Ishikawa (cell line): ENCODE measurements around the gene QSOX2.

Source experiments
- CEBPB ChIP-seq: IDR thresholded peaks from 2 replicates; pipeline ENCODE4 v1.6.1; 2012
- CREB1 ChIP-seq: IDR thresholded peaks from 2 replicates; pipeline ENCODE4 v1.6.1; 2012; ENCODE audit warnings: low read depth
- EGR1 ChIP-seq: IDR thresholded peaks from 2 replicates; pipeline ENCODE4 v1.6.1; 2012
- EP300 ChIP-seq: IDR thresholded peaks from 2 replicates; pipeline ENCODE4 v1.6.1; 2012; ENCODE audit warnings: borderline replicate concordance
- FOXM1 ChIP-seq: IDR thresholded peaks from 2 replicates; pipeline ENCODE4 v1.6.1; 2012; ENCODE audit warnings: low read depth, borderline replicate concordance
- NFIC ChIP-seq: IDR thresholded peaks from 2 replicates; pipeline ENCODE4 v1.6.1; 2012
- RAD21 ChIP-seq: IDR thresholded peaks from 2 replicates; pipeline ENCODE4 v1.6.1; 2012; ENCODE audit warnings: low read depth
- REST ChIP-seq: IDR thresholded peaks from 2 replicates; pipeline ENCODE4 v1.6.1; 2012; ENCODE audit warnings: low read depth, mild to moderate bottlenecking
- TAF1 ChIP-seq: IDR thresholded peaks from 2 replicates; pipeline ENCODE4 v1.6.1; 2012; ENCODE audit warnings: low read depth, mild to moderate bottlenecking
- TCF12 ChIP-seq: IDR thresholded peaks from 2 replicates; pipeline ENCODE4 v1.6.1; 2012; ENCODE audit warnings: low read depth
- TEAD4 ChIP-seq: IDR thresholded peaks from 2 replicates; pipeline ENCODE4 v1.6.1; 2012
- YY1 ChIP-seq: IDR thresholded peaks from 2 replicates; pipeline ENCODE4 v1.6.1; 2012; ENCODE audit warnings: low read depth
- ZBTB7A ChIP-seq: IDR thresholded peaks from 2 replicates; pipeline ENCODE4 v1.6.1; 2012; ENCODE audit warnings: low read depth
- TF ChIP-seq, protein P1 (sequence below): IDR thresholded peaks from 2 replicates; pipeline ENCODE4 v1.6.1; 2012
- TF ChIP-seq, protein P2 (sequence below): IDR thresholded peaks from 2 replicates; pipeline ENCODE4 v1.6.1; 2012

The QSOX2 gene

GRCh38 chr9:136278894-136279293, 33.3 kb upstream of the QSOX2 start:
- TF ChIP-seq RAD21 (no peak), EGR1 (no peak), CREB1 (no peak), NFIC (no peak), CEBPB (no peak), TCF12 (no peak), EP300 (no peak), FOXM1 (no peak), REST (no peak), ZBTB7A (no peak), TEAD4 (no peak), TAF1 (no peak), YY1 (no peak)
- TF ChIP-seq, protein P1, sequence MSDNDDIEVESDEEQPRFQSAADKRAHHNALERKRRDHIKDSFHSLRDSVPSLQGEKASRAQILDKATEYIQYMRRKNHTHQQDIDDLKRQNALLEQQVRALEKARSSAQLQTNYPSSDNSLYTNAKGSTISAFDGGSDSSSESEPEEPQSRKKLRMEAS = no peak
- TF ChIP-seq, protein P2, sequence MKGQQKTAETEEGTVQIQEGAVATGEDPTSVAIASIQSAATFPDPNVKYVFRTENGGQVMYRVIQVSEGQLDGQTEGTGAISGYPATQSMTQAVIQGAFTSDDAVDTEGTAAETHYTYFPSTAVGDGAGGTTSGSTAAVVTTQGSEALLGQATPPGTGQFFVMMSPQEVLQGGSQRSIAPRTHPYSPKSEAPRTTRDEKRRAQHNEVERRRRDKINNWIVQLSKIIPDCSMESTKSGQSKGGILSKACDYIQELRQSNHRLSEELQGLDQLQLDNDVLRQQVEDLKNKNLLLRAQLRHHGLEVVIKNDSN = no peak

DNA sequence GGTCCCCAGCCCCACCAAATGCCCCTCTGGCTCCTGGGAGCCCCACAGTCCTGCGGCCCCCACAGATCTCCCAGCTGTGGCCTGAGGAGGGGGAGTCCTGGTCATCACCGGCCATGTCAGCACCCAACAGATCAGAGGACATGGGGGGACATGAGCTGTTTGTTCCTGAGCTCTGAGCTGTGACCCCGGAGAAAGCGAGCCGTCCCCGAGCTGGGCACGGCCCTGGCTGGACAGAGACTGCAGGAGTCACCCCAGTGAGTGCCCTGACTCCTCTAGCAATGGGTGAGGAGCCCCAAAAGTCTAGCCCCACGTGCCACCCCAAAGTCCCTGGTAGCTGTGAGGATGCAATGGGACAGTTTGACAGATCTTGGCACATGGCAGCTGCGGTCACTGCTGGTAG, 32.6 kb upstream of the QSOX2 start:
- TF ChIP-seq, protein P1 = no peak
- TF ChIP-seq REST (no peak), CEBPB (no peak), TAF1 (no peak), TEAD4 (no peak), RAD21 (no peak), CREB1 (no peak), ZBTB7A (no peak), EP300 (no peak), NFIC (no peak), FOXM1 (no peak), EGR1 (no peak), YY1 (no peak), TCF12 (no peak)
- TF ChIP-seq, protein P2 = no peak

DNA sequence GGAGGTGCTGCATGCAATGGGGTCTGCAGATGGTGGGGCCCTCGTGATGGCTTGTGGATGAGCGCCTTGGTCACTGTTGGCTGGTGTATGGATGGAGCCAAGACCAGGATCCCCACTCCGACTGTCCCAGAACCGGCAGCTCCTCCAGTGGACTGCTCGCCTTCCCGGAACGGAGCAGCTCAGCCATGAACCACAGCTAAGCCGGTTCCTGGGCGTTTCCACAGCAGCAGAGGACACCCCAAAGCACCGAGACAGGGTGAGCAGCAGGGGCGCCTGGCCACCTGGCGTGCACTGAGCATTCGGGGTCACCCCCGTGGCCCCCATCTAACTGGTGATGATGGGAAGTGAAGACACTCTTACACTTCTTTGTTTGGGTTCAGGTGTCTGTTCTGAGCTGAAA, 32.1 kb upstream of the QSOX2 start:
- TF ChIP-seq, protein P2 = no peak
- TF ChIP-seq, protein P1 = no peak
- TF ChIP-seq YY1 = no peak

DNA sequence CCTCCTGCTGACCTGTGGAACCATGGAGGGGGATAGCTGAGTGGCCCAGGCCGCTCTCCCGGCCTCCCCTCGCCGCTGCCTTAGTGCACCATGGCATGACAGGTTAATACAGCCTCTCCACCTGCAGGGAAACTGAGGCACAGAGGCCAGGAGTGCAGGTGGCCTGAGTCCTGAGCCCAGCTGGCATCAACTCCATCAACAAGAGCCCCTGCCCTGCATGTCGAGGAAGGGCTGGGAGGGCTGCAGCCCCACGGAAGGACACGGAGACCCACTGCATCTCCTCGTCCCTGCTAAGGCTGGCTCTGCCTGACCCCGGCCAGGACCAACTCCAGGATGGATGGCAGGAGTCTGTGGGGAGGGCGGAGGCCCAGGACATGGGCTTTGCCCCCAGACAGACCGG, 31.1 kb upstream of the QSOX2 start:
- TF ChIP-seq TCF12 (no peak), EP300 (no peak), CEBPB (no peak), TEAD4 (no peak), EGR1 (no peak), CREB1 (no peak), NFIC (no peak), RAD21 (no peak), YY1 (no peak), REST (no peak), ZBTB7A (no peak), TAF1 (no peak)
- TF ChIP-seq, protein P1 = no peak
- TF ChIP-seq, protein P2 = no peak
